Calu3 (cell line): Measurements from ENCODE around the gene OR8A1. TPM values are rescaled to one million over a fixed set of nuclear protein-coding genes. Genes with fewer than 3 reads are reported as not detected.

Experiments
- BruUV-seq: library from RNA; stranded (reverse); fragments of 400-500 nt; replicated peaks from 2 replicates; lab custom pipeline; 2021; lab: Mats Ljungman, UMichigan
- CTCF ChIA-PET: fragments of 300-600 bp; sonication (Branson Sonifier 250); formaldehyde crosslinking; loops from one replicate; lab custom pipeline; 2022; ENCODE audit warnings: antibody characterized with exemption; lab: Charles Lee
- DNase-seq: peaks from one replicate; pipeline ENCODE4 v3.0.0; 2022
- H3K27ac Mint-ChIP-seq: one replicate; pipeline ENCODE4 v1.8.0; 2022; ENCODE audit warnings: mixed read lengths; ENCODE audit not compliant: unreplicated experiment
- H3K27me3 Mint-ChIP-seq: one replicate; pipeline ENCODE4 v1.8.0; 2022; ENCODE audit warnings: mixed read lengths; ENCODE audit not compliant: unreplicated experiment
- H3K36me3 Mint-ChIP-seq: one replicate; pipeline ENCODE4 v1.8.0; 2022; ENCODE audit warnings: mild to moderate bottlenecking, moderate library complexity, mixed read lengths; ENCODE audit not compliant: insufficient read depth, unreplicated experiment
- H3K4me1 Mint-ChIP-seq: one replicate; pipeline ENCODE4 v1.8.0; 2022; ENCODE audit warnings: mild to moderate bottlenecking, low read depth, mixed read lengths; ENCODE audit not compliant: unreplicated experiment
- H3K4me3 Mint-ChIP-seq: one replicate; pipeline ENCODE4 v1.8.0; 2022; ENCODE audit warnings: mild to moderate bottlenecking, low read depth, moderate library complexity, mixed read lengths; ENCODE audit not compliant: unreplicated experiment
- H3K9me3 Mint-ChIP-seq: one replicate; pipeline ENCODE4 v1.8.0; 2022; ENCODE audit warnings: low read depth, mixed read lengths; ENCODE audit not compliant: unreplicated experiment
- CTCF ChIP-seq: fragments of 200-600 bp; IDR thresholded peaks from one replicate; pipeline ENCODE4 v1.8.0; 2022; ENCODE audit warnings: antibody characterized with exemption; ENCODE audit not compliant: unreplicated experiment
- intact Hi-C: fragments of 100-400 bp; cut with micrococcal nuclease; formaldehyde crosslinking; loops from one replicate; pipeline ENCODE4 v1.10.0; 2022; ENCODE audit not compliant: unreplicated experiment
- total RNA-seq: library from RNA; stranded (reverse); gene quantifications from 2 replicates; pipeline ENCODE4 v1.2.3, GENCODE V29; 2022

The OR8A1 gene
- total RNA-seq, 1 experiment from 2014 or later, result not detected

GRCh38 chr11:124612567-124613246, 42.9 kb downstream of the OR8A1 start:
- BruUV-seq, result no TSS peak
- Mint-ChIP-seq H3K4me1 (no peaks in the 10 kb centered on the region), H3K4me3 (no peak overlapping the region), H3K36me3 (no peaks in the 10 kb centered on the region), H3K27ac (no peak overlapping the region), H3K9me3 (no peaks in the 10 kb centered on the region), H3K27me3 (peaks cover 37% of the 10 kb centered on the region)
- no peak for DNase-seq
- CTCF ChIA-PET, result interaction anchor here (1.1 kb wide), 1 partner anchor 20 kb away, joined by 3 read pairs; no protein-coding TSS in a partner anchor
- intact Hi-C loops, result no loop called here
- TF ChIP-seq CTCF, result no peak

- H3K27me3 Mint-ChIP-seq, result peaks cover 45% of the 10 kb centered on the region
- H3K9me3 Mint-ChIP-seq, result no peaks in the 10 kb centered on the region
- H3K4me3 Mint-ChIP-seq, result no peak overlapping the region
- TF ChIP-seq CTCF, result no peak
- intact Hi-C loops, result no loop called here
- no peaks in the 10 kb centered on the region for H3K4me1 Mint-ChIP-seq
- BruUV-seq, result no TSS peak
- H3K27ac Mint-ChIP-seq, result no peak overlapping the region
- no peak for DNase-seq
- peaks cover 18% of the 10 kb centered on the region for H3K36me3 Mint-ChIP-seq
- CTCF ChIA-PET, result no interaction called here
Observed at GRCh38 chr11:124618863-124619262, 49.1 kb downstream of the OR8A1 start.

Other genes starting within 250 kb of the OR8A1 start
- gene OR8D2, start 249.8 kb upstream of the OR8A1 start, total RNA-seq, result not detected in 2 replicates
- not detected in 2 replicates for gene OR8B2, start 185.5 kb upstream of the OR8A1 start, total RNA-seq
- not detected in 2 replicates for gene OR8B3, start 171.0 kb upstream of the OR8A1 start, total RNA-seq
- gene OR8B4, start 145.1 kb upstream of the OR8A1 start, total RNA-seq, result not detected in 2 replicates
- not detected in 2 replicates for gene OR8B8, start 124.3 kb upstream of the OR8A1 start, total RNA-seq
- not detected in 2 replicates for gene OR8B12, start 26.3 kb upstream of the OR8A1 start, total RNA-seq
- gene PANX3, start 41.4 kb downstream of the OR8A1 start, total RNA-seq, result not detected in 2 replicates
- gene TBRG1, start 52.9 kb downstream of the OR8A1 start, total RNA-seq, result 18.8 and 19.1 TPM in 2 replicates
- gene SIAE, start 103.7 kb downstream of the OR8A1 start, total RNA-seq, result 8.4 and 10.0 TPM in 2 replicates
- 5.4 and 5.6 TPM in 2 replicates for gene SPA17, start 103.9 kb downstream of the OR8A1 start, total RNA-seq
- 5.8 and 6.0 TPM in 2 replicates for gene NRGN, start 169.9 kb downstream of the OR8A1 start, total RNA-seq
- gene VSIG2, start 182.3 kb downstream of the OR8A1 start, total RNA-seq, result not detected in 2 replicates
- gene ESAM, start 192.3 kb downstream of the OR8A1 start, total RNA-seq, result 1.0 and 1.1 TPM in 2 replicates
- 12.6 and 13.0 TPM in 2 replicates for gene MSANTD2, start 230.4 kb downstream of the OR8A1 start, total RNA-seq